Measurements from ENCODE around the gene ARL16. TPM values are rescaled to one million over a fixed set of nuclear protein-coding genes. Genes with fewer than 3 reads are reported as not detected.
A peak's percentile ranks its signal among the peaks of the same experiment; 100 is the strongest.

ARL16 gene
- total RNA-seq, 1 experiment from 2014 or later, result 47.5 TPM

- ATAC-seq (no peak), DNase-seq (ENCODE audit: low read depth, low spot score) (no peak)
- H3K4me3 ChIP-seq (replicated peaks in 1 of 2; ENCODE audit: low read depth in 1 of 2, low read length in 2 of 2), result no peak overlapping the region
- no peak overlapping the region for H2AFZ ChIP-seq (ENCODE audit: low read depth, low read length, poor library complexity, severe bottlenecking)
- H3K4me1 ChIP-seq (ENCODE audit: control insufficient read depth in 1 of 2, insufficient read depth in 2 of 2, low read length in 2 of 2), result peaks cover 18 to 23% of the 10 kb centered on the region in 2 experiments
- ChIA-PET CTCF (no interaction called here), POLR2A (no interaction called here), RAD21 (ENCODE audit: low non-redundant PET in 1 of 2, low total read pairs in 2 of 2, uncharacterized antibody in 2 of 2, unreplicated experiment in 2 of 2) (no interaction called here)
- H4K20me1 ChIP-seq (ENCODE audit: insufficient read depth), result peaks cover 6% of the 10 kb centered on the region; the same call in 1 of the 2 replicates
- no peak overlapping the region for H3K9ac ChIP-seq (ENCODE audit: low read length)
- peaks cover 88% of the 10 kb centered on the region for H3K79me2 ChIP-seq (ENCODE audit: insufficient read depth, low read length)
- no TSS peak for BruUV-seq (replicated peaks)
- H3K4me2 ChIP-seq (ENCODE audit: low read length), result no peak overlapping the region
- H3K27ac ChIP-seq (ENCODE audit: low read depth, low read length), result peak overlapping the region; percentile 0; the same call in 1 of the 2 replicates
- H3K27me3 ChIP-seq (ENCODE audit: insufficient read depth, low read length), result no peaks in the 10 kb centered on the region
- H3K36me3 ChIP-seq (ENCODE audit: control insufficient read depth in 1 of 2, insufficient read depth in 2 of 2, low read length in 2 of 2), result peaks cover 26 to 65% of the 10 kb centered on the region in 2 experiments
- TF ChIP-seq SRF (IDR thresholded peaks at IDR 0.05; ENCODE audit: low read depth), result no peak
- TF ChIP-seq EZH2phosphoT487 (IDR thresholded peaks at IDR 0.05; ENCODE audit: borderline replicate concordance), result no peak
- TF ChIP-seq ZBTB33 (IDR thresholded peaks at IDR 0.05; ENCODE audit: extremely low read depth, insufficient replicate concordance, low read length), result no peak
- no peak for TF ChIP-seq EZH2 (IDR thresholded peaks at IDR 0.05)
- no peak for TF ChIP-seq TCF7L2 (IDR thresholded peaks at IDR 0.05; ENCODE audit: borderline replicate concordance, extremely low read depth, insufficient read depth, insufficient read length)
- TF ChIP-seq FOSL1 (IDR thresholded peaks at IDR 0.05; ENCODE audit: low read depth), result no peak
- TF ChIP-seq CEBPB (IDR thresholded peaks at IDR 0.05; ENCODE audit: low read depth), result no peak
- no peak for TF ChIP-seq POLR2A (IDR thresholded peaks at IDR 0.05; ENCODE audit: borderline replicate concordance, extremely low read depth, insufficient read depth, insufficient read length)
- TF ChIP-seq SP1 (IDR thresholded peaks at IDR 0.05; ENCODE audit: low read depth), result no peak
- no peak for TF ChIP-seq POLR2AphosphoS5 (IDR thresholded peaks at IDR 0.05; ENCODE audit: low read depth, low read length)
- intact Hi-C loops (cut with micrococcal nuclease), result no loop called here
- no peaks in the 10 kb centered on the region for H3K9me3 ChIP-seq (ENCODE audit: control insufficient read depth in 1 of 2, insufficient read depth in 1 of 2, low read depth in 1 of 2, low read length in 2 of 2)
- no peaks in the 10 kb centered on the region for H3K9me2 ChIP-seq (ENCODE audit: insufficient read depth)
Observed at GRCh38 chr17:81686614-81687013, 3.0 kb upstream of the ARL16 start.
